ENCODE data around the gene CAMK1D. TPM values are rescaled to one million over a fixed set of nuclear protein-coding genes. Genes with fewer than 3 reads are reported as not detected.

The CAMK1D gene
- total RNA-seq, 1 donor from 2014 or later: 58.8 TPM

GRCh38 chr10:12847361-12847975 lies 498.1 kb downstream of the CAMK1D start:
- H3K36me3 Mint-ChIP-seq (ENCODE audit: low read depth): no peaks in the 10 kb centered on the region
- H3K9me3 Mint-ChIP-seq: peaks cover 4% of the 10 kb centered on the region
- no peak overlapping the region for H3K4me3 Mint-ChIP-seq
- intact Hi-C loops (cut with micrococcal nuclease): no loop called here
- peaks cover 6% of the 10 kb centered on the region for H3K4me1 Mint-ChIP-seq
- CTCF ChIA-PET: no interaction called here
- no peak for ATAC-seq (ENCODE audit: low read depth)
- TF ChIP-seq CTCF (IDR thresholded peaks at IDR 0.05): no peak
- no peak for DNase-seq
- H3K27ac Mint-ChIP-seq: no peak overlapping the region
- H3K27me3 Mint-ChIP-seq: peaks cover 32% of the 10 kb centered on the region
- POLR2A ChIA-PET: no interaction called here

- TF ChIP-seq CTCF (IDR thresholded peaks at IDR 0.05): no peak
- ChIA-PET CTCF (no interaction called here), POLR2A (no interaction called here)
- H3K9me3 Mint-ChIP-seq: peaks cover 4% of the 10 kb centered on the region
- peaks cover 32% of the 10 kb centered on the region for H3K27me3 Mint-ChIP-seq
- no peak for ATAC-seq (ENCODE audit: low read depth)
- no peaks in the 10 kb centered on the region for H3K36me3 Mint-ChIP-seq (ENCODE audit: low read depth)
- H3K4me3 Mint-ChIP-seq: no peak overlapping the region
- DNase-seq: no peak
- H3K4me1 Mint-ChIP-seq: peaks cover 6% of the 10 kb centered on the region
- H3K27ac Mint-ChIP-seq: no peak overlapping the region
- intact Hi-C loops (cut with micrococcal nuclease): no loop called here
These were observed 499.3 kb downstream of the CAMK1D start for GRCh38 chr10:12848439-12849173.

GRCh38 chr10:12849319-12850181 lies 500.2 kb downstream of the CAMK1D start:
- ChIA-PET CTCF (no interaction called here), POLR2A (no interaction called here)
- no peak overlapping the region for H3K4me3 Mint-ChIP-seq
- no peaks in the 10 kb centered on the region for H3K36me3 Mint-ChIP-seq (ENCODE audit: low read depth)
- H3K4me1 Mint-ChIP-seq: peaks cover 6% of the 10 kb centered on the region
- intact Hi-C loops (cut with micrococcal nuclease): no loop called here
- ATAC-seq (ENCODE audit: low read depth) (no peak), DNase-seq (no peak)
- peaks cover 34% of the 10 kb centered on the region for H3K27me3 Mint-ChIP-seq
- no peak for TF ChIP-seq CTCF (IDR thresholded peaks at IDR 0.05)
- H3K27ac Mint-ChIP-seq: no peak overlapping the region
- peaks cover 4% of the 10 kb centered on the region for H3K9me3 Mint-ChIP-seq

GRCh38 chr10:12852687-12853086 lies 503.3 kb downstream of the CAMK1D start:
- Mint-ChIP-seq H3K27ac (no peak overlapping the region), H3K36me3 (ENCODE audit: low read depth) (no peaks in the 10 kb centered on the region), H3K9me3 (peaks cover 4% of the 10 kb centered on the region), H3K4me3 (no peak overlapping the region), H3K4me1 (peaks cover 6% of the 10 kb centered on the region), H3K27me3 (peaks cover 31% of the 10 kb centered on the region)
- TF ChIP-seq CTCF (IDR thresholded peaks at IDR 0.05): no peak
- ChIA-PET CTCF (no interaction called here), POLR2A (no interaction called here)
- no peak for ATAC-seq (ENCODE audit: low read depth)
- no peak for DNase-seq
- intact Hi-C loops (cut with micrococcal nuclease): no loop called here

- intact Hi-C loops (cut with micrococcal nuclease): no loop called here
- no peaks in the 10 kb centered on the region for H3K4me1 Mint-ChIP-seq
These were observed 505.6 kb downstream of the CAMK1D start for GRCh38 chr10:12854988-12855387.

More at GRCh38 chr10:12854988-12855387, 505.6 kb downstream of the CAMK1D start:
- no peaks in the 10 kb centered on the region for H3K36me3 Mint-ChIP-seq (ENCODE audit: low read depth)
- no peak overlapping the region for H3K27ac Mint-ChIP-seq
- H3K9me3 Mint-ChIP-seq: peaks cover 4% of the 10 kb centered on the region
- peaks cover 20% of the 10 kb centered on the region for H3K27me3 Mint-ChIP-seq
- no peak overlapping the region for H3K4me3 Mint-ChIP-seq
- ATAC-seq (ENCODE audit: low read depth) (no peak), DNase-seq (no peak)
- ChIA-PET CTCF (no interaction called here), POLR2A (no interaction called here)
- TF ChIP-seq CTCF (IDR thresholded peaks at IDR 0.05): no peak

Data from activated B cell treated with CpG ODN at 0.5 μM for 24 hours (primary cell).